ENCODE results near the gene TEDDM1. TPM values are rescaled to one million over a fixed set of nuclear protein-coding genes. Genes with fewer than 3 reads are reported as not detected.
"Not testable (repeated sequence)": the region's sequence is repeated elsewhere in the genome, so short reads cannot be mapped to it uniquely, and the experiment has no call there.

The TEDDM1 gene, protein sequence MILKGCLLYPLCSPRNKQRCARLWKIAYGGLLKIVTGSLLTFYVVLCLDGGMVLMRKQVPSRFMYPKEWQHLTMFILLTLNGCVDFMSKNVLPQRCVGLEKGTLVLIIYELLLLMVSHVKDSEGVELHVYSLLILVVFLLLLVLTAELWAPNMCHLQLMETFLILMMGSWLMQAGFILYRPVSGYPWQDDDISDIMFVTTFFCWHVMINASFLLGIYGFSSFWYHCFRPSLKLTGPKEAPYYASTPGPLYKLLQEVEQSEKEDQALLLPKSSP
- not detected for total RNA-seq

- H3K36me3 Mint-ChIP-seq (ENCODE audit: low read depth): no peaks in the 10 kb centered on the region
- CTCF ChIA-PET: interaction anchor here (2.0 kb wide), 1 partner anchor 315 kb away, joined by 7 read pairs; no protein-coding TSS in a partner anchor
- POLR2A ChIA-PET: no interaction called here
- no peak for DNase-seq
- peaks cover 22% of the 10 kb centered on the region for H3K27me3 Mint-ChIP-seq
- peaks cover 4% of the 10 kb centered on the region for H3K4me1 Mint-ChIP-seq
- peaks cover 2% of the 10 kb centered on the region for H3K9me3 Mint-ChIP-seq
- H3K4me3 Mint-ChIP-seq: no peak within 1 kb of the TSS
- H3K27ac Mint-ChIP-seq: no peak within 1 kb of the TSS
Observed at GRCh38 chr1:182400567-182400966, at the start of gene TEDDM1. Gene TEDDM1 (minus strand): TSS chr1:182400667. CDS start chr1:182400485, 182 bp downstream.

- DNase-seq: no peak
- Mint-ChIP-seq H3K9me3 (no peaks in the 10 kb centered on the region), H3K36me3 (ENCODE audit: low read depth) (no peaks in the 10 kb centered on the region), H3K27me3 (peaks cover 12% of the 10 kb centered on the region), H3K4me3 (no peak within 1 kb of the TSS), H3K27ac (no peak within 1 kb of the TSS), H3K4me1 (peaks cover 9% of the 10 kb centered on the region)
- POLR2A ChIA-PET: no interaction called here
- CTCF ChIA-PET: no interaction called here
Observed at GRCh38 chr1:182450087-182450486, 49.6 kb upstream of the TEDDM1 start, which contains the start of gene RGSL1. Gene RGSL1 (plus strand): TSS chr1:182450146. CDS start chr1:182450166, 20 bp downstream.

- Mint-ChIP-seq H3K9me3 (no peaks in the 10 kb centered on the region), H3K27me3 (peaks cover 3% of the 10 kb centered on the region), H3K36me3 (ENCODE audit: low read depth) (no peaks in the 10 kb centered on the region), H3K27ac (no peak overlapping the region), H3K4me3 (no peak overlapping the region), H3K4me1 (peaks cover 9% of the 10 kb centered on the region)
- ChIA-PET CTCF (no interaction called here), POLR2A (no interaction called here)
- DNase-seq: no peak
Observed at GRCh38 chr1:182447660-182448059, 47.2 kb upstream of the TEDDM1 start.

DNA sequence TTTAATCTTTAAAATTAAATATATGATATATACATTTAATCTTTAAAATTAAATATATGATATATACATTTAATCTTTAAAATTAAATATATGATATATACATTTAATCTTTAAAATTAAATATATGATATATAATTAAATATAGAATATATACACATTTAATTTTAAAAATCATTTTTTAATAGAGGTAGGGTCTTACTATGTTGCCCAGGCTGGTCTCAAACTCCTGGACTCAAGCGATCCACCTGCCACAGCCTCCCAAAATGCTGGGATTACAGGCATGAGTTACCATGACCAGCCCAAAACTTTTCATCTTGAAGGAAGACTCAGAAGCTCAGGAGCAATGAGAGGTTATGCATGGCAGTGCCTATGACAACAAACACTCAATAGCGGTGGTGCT lies 46.7 kb upstream of the TEDDM1 start:
- CTCF ChIA-PET; H3K27ac Mint-ChIP-seq; H3K27me3 Mint-ChIP-seq; DNase-seq; H3K4me3 Mint-ChIP-seq; H3K36me3 Mint-ChIP-seq (ENCODE audit: low read depth); H3K9me3 Mint-ChIP-seq; H3K4me1 Mint-ChIP-seq; POLR2A ChIA-PET: not testable (repeated sequence)

GRCh38 chr1:182446033-182446669 lies 45.7 kb upstream of the TEDDM1 start:
- Mint-ChIP-seq H3K27me3 (peaks cover 6% of the 10 kb centered on the region), H3K36me3 (ENCODE audit: low read depth) (no peaks in the 10 kb centered on the region), H3K4me3 (no peak overlapping the region), H3K27ac (no peak overlapping the region), H3K9me3 (no peaks in the 10 kb centered on the region), H3K4me1 (peaks cover 3% of the 10 kb centered on the region)
- peak; percentile 43 for DNase-seq
- POLR2A ChIA-PET: no interaction called here
- CTCF ChIA-PET: no interaction called here

DNA sequence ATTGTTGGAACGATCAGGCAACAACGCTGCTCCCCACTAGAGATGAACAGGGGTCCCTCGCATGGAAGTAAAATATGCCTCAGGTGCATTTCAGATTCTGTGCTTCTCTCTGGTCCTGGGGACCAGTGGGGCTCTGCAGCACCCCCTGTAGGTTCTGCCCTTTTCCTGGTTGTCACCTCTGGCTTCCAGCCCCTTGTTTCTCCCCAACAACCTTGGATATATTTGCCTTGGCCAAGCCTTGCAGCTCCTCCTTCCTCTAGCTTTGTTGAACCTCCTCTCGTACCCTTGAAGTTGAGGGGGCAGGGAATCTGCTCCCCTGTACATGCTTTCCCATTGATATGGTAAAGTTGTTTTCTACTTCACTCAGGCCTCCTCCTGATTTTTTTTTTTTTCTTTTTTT lies 44.0 kb upstream of the TEDDM1 start:
- Mint-ChIP-seq H3K27ac (no peak overlapping the region), H3K27me3 (peaks cover 6% of the 10 kb centered on the region), H3K4me1 (peaks cover 3% of the 10 kb centered on the region), H3K4me3 (no peak overlapping the region), H3K9me3 (no peaks in the 10 kb centered on the region), H3K36me3 (ENCODE audit: low read depth) (no peaks in the 10 kb centered on the region)
- POLR2A ChIA-PET: no interaction called here
- CTCF ChIA-PET: interaction anchor here (0.5 to 1.0 kb wide), 3 partner anchors 153 to 456 kb away, joined by 3 read pairs; no protein-coding TSS in a partner anchor
- DNase-seq: no peak

DNA sequence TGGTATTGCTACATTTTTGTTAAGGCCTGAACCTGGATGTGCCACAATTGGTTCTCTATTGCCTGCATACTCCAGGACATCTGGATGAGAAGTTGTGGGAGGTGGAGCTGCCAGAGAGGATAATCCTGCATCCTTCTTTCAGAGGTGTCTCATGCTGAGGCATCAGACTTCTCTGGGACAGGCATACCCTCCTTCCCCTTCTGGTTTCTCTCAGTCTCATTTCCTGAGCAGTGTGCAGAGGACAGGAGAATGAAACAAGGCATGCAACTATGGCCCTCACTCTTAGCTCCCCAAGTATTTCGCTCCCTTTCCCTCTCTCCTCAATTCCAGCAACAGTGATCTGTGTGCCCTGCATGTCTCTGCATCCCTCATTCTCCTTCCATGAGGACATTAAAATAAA lies 41.9 kb upstream of the TEDDM1 start:
- Mint-ChIP-seq H3K4me3 (no peak overlapping the region), H3K4me1 (peaks cover 6% of the 10 kb centered on the region), H3K27ac (no peak overlapping the region), H3K36me3 (ENCODE audit: low read depth) (no peaks in the 10 kb centered on the region), H3K27me3 (peaks cover 8% of the 10 kb centered on the region), H3K9me3 (peaks cover 5% of the 10 kb centered on the region)
- ChIA-PET CTCF (interaction anchor here (1.5 kb wide), 1 partner anchor 358 kb away, joined by 3 read pairs; no protein-coding TSS in a partner anchor), POLR2A (no interaction called here)
- no peak for DNase-seq

DNA sequence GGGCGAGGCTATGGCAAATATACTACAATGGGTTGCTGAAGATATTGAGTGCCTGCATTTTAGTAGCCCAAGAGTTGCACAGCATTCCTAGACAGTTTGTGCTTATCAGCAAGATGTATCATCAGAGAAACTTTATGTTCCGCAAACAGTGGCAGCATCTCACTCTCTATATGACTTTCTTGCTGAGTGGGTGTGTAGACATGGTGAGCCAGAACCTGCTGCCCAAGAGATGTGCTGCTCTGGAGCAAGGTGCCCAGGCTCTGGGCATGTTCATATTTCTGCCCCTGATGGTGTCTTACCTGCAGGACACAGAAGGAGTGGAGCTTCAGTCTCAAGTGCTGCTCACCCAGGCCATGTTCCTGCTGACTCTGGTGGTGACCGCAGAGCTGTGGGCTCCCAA lies 41.3 kb upstream of the TEDDM1 start:
- no peak overlapping the region for H3K4me3 Mint-ChIP-seq
- ChIA-PET POLR2A (no interaction called here), CTCF (no interaction called here)
- H3K36me3 Mint-ChIP-seq (ENCODE audit: low read depth): no peaks in the 10 kb centered on the region
- DNase-seq: no peak
- H3K4me1 Mint-ChIP-seq: peaks cover 6% of the 10 kb centered on the region
- no peak overlapping the region for H3K27ac Mint-ChIP-seq
- H3K27me3 Mint-ChIP-seq: peaks cover 10% of the 10 kb centered on the region
- H3K9me3 Mint-ChIP-seq: peaks cover 5% of the 10 kb centered on the region

GRCh38 chr1:182438326-182438725 lies 37.9 kb upstream of the TEDDM1 start:
- Mint-ChIP-seq H3K4me1 (peaks cover 3% of the 10 kb centered on the region), H3K9me3 (peaks cover 5% of the 10 kb centered on the region), H3K4me3 (no peak overlapping the region), H3K27me3 (peaks cover 10% of the 10 kb centered on the region), H3K36me3 (ENCODE audit: low read depth) (no peaks in the 10 kb centered on the region), H3K27ac (no peak overlapping the region)
- DNase-seq: no peak
- CTCF ChIA-PET: interaction anchor here (1.6 kb wide), 1 partner anchor 344 kb away, joined by 5 read pairs; no protein-coding TSS in a partner anchor
- POLR2A ChIA-PET: no interaction called here

DNA sequence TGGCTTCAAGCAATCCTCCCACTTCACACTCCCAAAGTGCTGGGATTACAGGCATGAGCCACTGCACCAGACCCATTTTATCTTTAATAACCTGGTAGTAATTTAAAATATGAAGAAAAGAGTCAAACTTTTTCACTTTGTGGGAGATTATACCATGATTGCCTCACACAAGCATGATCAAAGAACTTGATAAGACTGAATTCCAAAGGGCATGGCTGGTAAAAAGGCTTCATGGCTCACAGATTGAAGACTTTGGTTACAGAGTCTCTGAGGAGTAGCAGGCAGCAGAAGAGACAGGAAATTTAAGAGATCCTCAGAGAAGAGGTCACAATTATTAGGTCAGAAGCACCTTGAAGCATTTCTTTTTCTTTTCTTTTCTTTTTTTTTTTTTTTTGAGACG lies 33.1 kb upstream of the TEDDM1 start:
- POLR2A ChIA-PET: no interaction called here
- CTCF ChIA-PET: interaction anchor here (0.5 to 1.1 kb wide), 2 partner anchors 32 to 160 kb away, joined by 3 to 8 read pairs; no protein-coding TSS in a partner anchor
- H3K4me3 Mint-ChIP-seq: no peak overlapping the region

DNA sequence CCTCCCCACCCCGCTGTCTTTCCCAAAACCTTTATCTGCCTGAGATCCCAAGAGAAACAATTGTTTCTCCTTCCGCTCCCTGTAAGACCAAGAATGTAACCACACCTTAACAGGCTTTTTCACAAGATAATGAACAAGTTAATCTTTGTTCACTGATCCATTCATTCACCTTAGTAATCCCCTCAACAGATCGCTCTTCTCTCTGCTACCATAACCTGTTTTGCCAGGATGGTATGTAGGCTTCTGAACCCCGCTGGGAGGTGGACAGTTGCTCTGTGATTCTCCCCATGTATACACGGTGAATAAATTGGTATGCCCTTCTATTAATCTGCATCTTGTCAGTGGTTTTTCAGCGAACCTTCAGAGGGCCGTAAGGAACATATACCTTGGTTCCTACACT lies 30.8 kb upstream of the TEDDM1 start:
- Mint-ChIP-seq H3K4me1 (peaks cover 16% of the 10 kb centered on the region), H3K9me3 (no peaks in the 10 kb centered on the region), H3K27ac (no peak overlapping the region), H3K4me3 (no peak overlapping the region), H3K36me3 (ENCODE audit: low read depth) (no peaks in the 10 kb centered on the region), H3K27me3 (peaks cover 12% of the 10 kb centered on the region)
- DNase-seq: no peak
- ChIA-PET CTCF (interaction anchor here (0.6 kb wide), 1 partner anchor 1975 kb away, joined by 3 read pairs; no protein-coding TSS in a partner anchor), POLR2A (no interaction called here)

More for the DNA sequence above, 33.1 kb upstream of the TEDDM1 start:
- Mint-ChIP-seq H3K9me3 (peaks cover 5% of the 10 kb centered on the region), H3K27ac (no peak overlapping the region), H3K4me1 (peaks cover 18% of the 10 kb centered on the region), H3K27me3 (peaks cover 15% of the 10 kb centered on the region), H3K36me3 (ENCODE audit: low read depth) (no peaks in the 10 kb centered on the region)
- DNase-seq: no peak

GRCh38 chr1:182430263-182431068 lies 30.0 kb upstream of the TEDDM1 start:
- Mint-ChIP-seq H3K4me1 (peaks cover 16% of the 10 kb centered on the region), H3K4me3 (no peak overlapping the region), H3K27me3 (peaks cover 12% of the 10 kb centered on the region), H3K9me3 (no peaks in the 10 kb centered on the region), H3K27ac (no peak overlapping the region), H3K36me3 (ENCODE audit: low read depth) (no peaks in the 10 kb centered on the region)
- ChIA-PET CTCF (interaction anchor here (0.6 to 1.1 kb wide), 2 partner anchors 345 to 1974 kb away, joined by 3 read pairs; no protein-coding TSS in a partner anchor), POLR2A (no interaction called here)
- peak; percentile 36 for DNase-seq

DNA sequence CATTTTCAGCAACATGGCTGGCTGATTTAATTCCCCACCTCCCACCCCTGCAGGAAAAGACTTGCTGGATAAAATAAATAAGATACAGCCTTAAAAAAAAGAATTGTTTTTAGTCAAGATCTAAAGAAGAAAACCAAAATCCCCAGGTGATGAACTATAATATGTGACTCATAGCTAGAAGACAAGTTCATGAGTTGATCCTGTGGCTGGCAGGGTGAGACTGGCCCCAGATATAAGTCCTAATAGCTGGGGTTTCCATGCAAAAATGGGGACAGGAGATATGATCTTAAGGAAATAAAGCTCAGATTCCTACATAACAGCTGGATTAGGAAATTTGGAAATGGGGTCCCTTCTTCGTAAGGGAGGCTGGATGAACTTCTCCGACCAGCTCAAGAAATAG lies 27.6 kb upstream of the TEDDM1 start:
- no peaks in the 10 kb centered on the region for H3K36me3 Mint-ChIP-seq (ENCODE audit: low read depth)
- peaks cover 16% of the 10 kb centered on the region for H3K4me1 Mint-ChIP-seq
- H3K27me3 Mint-ChIP-seq: peaks cover 16% of the 10 kb centered on the region
- ChIA-PET CTCF (no interaction called here), POLR2A (no interaction called here)
- no peak for DNase-seq
- H3K27ac Mint-ChIP-seq: no peak overlapping the region
- H3K9me3 Mint-ChIP-seq: no peaks in the 10 kb centered on the region
- no peak overlapping the region for H3K4me3 Mint-ChIP-seq
